HG02870 (cell line): ENCODE results near the gene TAOK1.

ENCODE experiments used
- ATAC-seq: cut with Tn5 transposase; IDR thresholded peaks from one replicate; pipeline ENCODE4 v1.9.1; 2021; ENCODE audit warnings: mild to moderate bottlenecking, moderate library complexity; ENCODE audit not compliant: unreplicated experiment

Gene TAOK1

GRCh38 chr17:29378500-29378899 lies 11.7 kb upstream of the TAOK1 start:
- ATAC-seq: no peak

- no peak for ATAC-seq
Measured at GRCh38 chr17:29379084-29379991, 10.8 kb upstream of the TAOK1 start.

- ATAC-seq: no peak
Measured at GRCh38 chr17:29383686-29384085, 6.5 kb upstream of the TAOK1 start.

GRCh38 chr17:29384901-29385300 lies 5.3 kb upstream of the TAOK1 start:
- ATAC-seq: no peak

- no peak for ATAC-seq
Measured at GRCh38 chr17:29386760-29387159, 3.4 kb upstream of the TAOK1 start.

GRCh38 chr17:29388937-29389336 lies 1.2 kb upstream of the TAOK1 start:
- no peak for ATAC-seq

GRCh38 chr17:29390851-29391631 lies 878 bp downstream of the TAOK1 start:
- no peak for ATAC-seq

- no peak for ATAC-seq
Measured at GRCh38 chr17:29393436-29393835, 3.3 kb downstream of the TAOK1 start.

- ATAC-seq: no peak
Measured at GRCh38 chr17:29394761-29395160, 4.6 kb downstream of the TAOK1 start.

GRCh38 chr17:29396066-29396465 lies 5.9 kb downstream of the TAOK1 start:
- ATAC-seq: no peak

- ATAC-seq: no peak
Measured at GRCh38 chr17:29399634-29400033, 9.5 kb downstream of the TAOK1 start.

GRCh38 chr17:29400818-29401217 lies 10.7 kb downstream of the TAOK1 start:
- no peak for ATAC-seq

- no peak for ATAC-seq
Measured at GRCh38 chr17:29401258-29401657, 11.1 kb downstream of the TAOK1 start.

GRCh38 chr17:29407856-29408255 lies 17.7 kb downstream of the TAOK1 start:
- ATAC-seq: no peak

GRCh38 chr17:29409963-29410362 lies 19.8 kb downstream of the TAOK1 start:
- no peak for ATAC-seq

- ATAC-seq: no peak
Measured at GRCh38 chr17:29412780-29413565, 22.8 kb downstream of the TAOK1 start.

- no peak for ATAC-seq
Measured at GRCh38 chr17:29420128-29420527, 30.0 kb downstream of the TAOK1 start.

GRCh38 chr17:29430275-29430674 lies 40.1 kb downstream of the TAOK1 start:
- ATAC-seq: no peak

- ATAC-seq: no peak
Measured at GRCh38 chr17:29433541-29433940, 43.4 kb downstream of the TAOK1 start.

- ATAC-seq: no peak
Measured at GRCh38 chr17:29434550-29434949, 44.4 kb downstream of the TAOK1 start.

- ATAC-seq: no peak
Measured at GRCh38 chr17:29442451-29442850, 52.3 kb downstream of the TAOK1 start.
